ENCODE measurements around the gene CNKSR2.
"Not testable (repeated sequence)": the region's sequence is repeated elsewhere in the genome, so short reads cannot be mapped to it uniquely, and the experiment has no call there.

CNKSR2 gene

DNA sequence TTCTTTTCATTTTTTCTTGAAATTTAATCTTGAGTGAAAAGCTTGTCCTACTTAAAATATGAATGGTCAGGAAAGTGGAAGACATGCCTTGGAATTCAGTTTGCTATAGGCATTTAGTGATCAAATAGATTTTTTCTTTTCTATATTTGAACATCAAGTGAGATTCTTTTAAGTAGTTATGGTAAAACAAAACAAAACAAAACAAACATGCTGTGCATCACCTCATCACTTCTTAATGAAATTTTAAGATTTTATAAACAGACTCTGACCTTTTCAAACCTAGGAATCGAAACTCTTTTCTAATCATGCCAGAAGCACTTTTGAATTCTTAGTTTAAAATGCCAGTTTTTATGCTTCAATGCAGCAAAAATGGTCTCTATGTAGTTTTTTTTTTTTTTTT, 62.8 kb downstream of the CNKSR2 start:
- no peaks in the 10 kb centered on the region for H3K36me3 ChIP-seq (ENCODE audit: control insufficient read depth in 1 of 2, insufficient read depth in 2 of 2, low read length in 2 of 2)
- H3K4me3 ChIP-seq (ENCODE audit: low read depth in 1 of 2, low read length in 2 of 2) = no peak overlapping the region
- no peaks in the 10 kb centered on the region for H3K27me3 ChIP-seq (ENCODE audit: control insufficient read depth in 1 of 2, insufficient read depth in 2 of 2, low read length in 2 of 2)
- no peak overlapping the region for H3K27ac ChIP-seq (ENCODE audit: low read depth, low read length)
- no peaks in the 10 kb centered on the region for H3K4me1 ChIP-seq (ENCODE audit: control insufficient read depth in 1 of 2, insufficient read depth in 2 of 2, low read length in 2 of 2)
- H3K9ac ChIP-seq (ENCODE audit: low read depth in 1 of 2, low read length in 2 of 2) = no peak overlapping the region
- H3K9me3 ChIP-seq (ENCODE audit: control insufficient read depth in 1 of 2, low read length in 2 of 2) = no peaks in the 10 kb centered on the region

DNA sequence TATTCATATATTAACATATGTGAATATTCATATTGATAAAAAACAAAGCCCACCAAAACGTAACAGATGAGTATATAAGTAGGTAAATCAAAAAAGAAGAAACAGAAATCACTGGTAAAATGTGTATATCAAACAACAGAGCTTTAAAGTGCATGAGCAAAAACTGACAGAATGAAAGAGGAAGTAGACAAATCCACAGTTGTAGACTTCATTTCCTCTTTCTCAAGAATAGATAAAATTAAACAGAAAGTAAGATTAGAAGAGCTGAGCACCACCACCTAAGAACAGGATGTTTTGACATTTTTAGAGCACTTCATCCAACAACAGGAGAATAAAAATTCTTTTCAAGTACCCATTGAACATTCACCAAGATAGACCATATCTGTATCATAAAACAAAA, 64.6 kb downstream of the CNKSR2 start:
- Histone ChIP-seq H3K4me3 (ENCODE audit: low read depth in 1 of 2, low read length in 2 of 2) (no peak overlapping the region), H3K27ac (ENCODE audit: low read depth, low read length) (no peak overlapping the region), H3K9ac (ENCODE audit: low read depth in 1 of 2, low read length in 2 of 2) (no peak overlapping the region), H3K36me3 (ENCODE audit: control insufficient read depth in 1 of 2, insufficient read depth in 2 of 2, low read length in 2 of 2) (no peaks in the 10 kb centered on the region), H3K27me3 (ENCODE audit: control insufficient read depth in 1 of 2, insufficient read depth in 2 of 2, low read length in 2 of 2) (no peaks in the 10 kb centered on the region), H3K9me3 (ENCODE audit: control insufficient read depth in 1 of 2, low read length in 2 of 2) (no peaks in the 10 kb centered on the region), H3K4me1 (ENCODE audit: control insufficient read depth in 1 of 2, insufficient read depth in 2 of 2, low read length in 2 of 2) (no peaks in the 10 kb centered on the region)

DNA sequence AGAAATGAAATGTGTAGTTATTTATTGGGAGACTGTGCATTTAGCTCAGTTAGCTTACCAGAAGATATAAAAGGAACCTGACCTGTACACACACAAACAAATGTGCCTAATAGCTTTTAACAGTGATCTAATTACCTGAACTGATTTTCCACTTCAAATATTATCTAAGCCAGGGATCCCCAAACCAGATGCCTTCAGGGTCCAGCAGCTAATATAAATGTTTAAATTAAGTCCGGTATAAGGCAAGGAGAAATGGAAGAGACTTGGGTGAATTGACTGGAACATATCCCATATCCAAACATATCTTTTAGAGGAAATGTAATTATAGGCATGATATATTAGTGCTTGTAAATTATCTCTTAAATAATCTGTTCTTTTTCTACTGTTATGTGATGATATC, 66.7 kb downstream of the CNKSR2 start:
- no peaks in the 10 kb centered on the region for H3K9me3 ChIP-seq (ENCODE audit: control insufficient read depth in 1 of 2, low read length in 2 of 2)
- H3K4me3 ChIP-seq (ENCODE audit: low read depth in 1 of 2, low read length in 2 of 2) = no peak overlapping the region

DNA sequence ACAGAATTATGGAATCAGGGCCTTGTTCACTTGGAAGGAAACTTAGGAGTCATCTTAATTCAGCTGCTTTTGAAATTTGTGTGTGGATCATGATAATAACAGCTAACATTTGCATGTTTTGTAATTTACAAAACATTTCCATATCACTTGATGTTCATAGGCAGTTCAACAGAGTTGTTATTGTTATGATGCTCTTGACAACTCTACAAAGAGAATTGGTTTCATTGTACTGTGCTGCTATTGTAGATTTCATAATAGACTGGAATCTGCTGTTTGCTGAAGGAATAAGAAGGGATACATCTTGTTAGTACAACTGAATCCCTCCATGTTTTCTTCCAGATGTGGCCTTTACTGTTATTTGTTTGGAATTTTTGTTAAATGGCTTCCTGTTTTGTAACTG, 83.5 kb downstream of the CNKSR2 start:
- no peaks in the 10 kb centered on the region for H3K4me1 ChIP-seq (ENCODE audit: control insufficient read depth in 1 of 2, insufficient read depth in 2 of 2, low read length in 2 of 2)
- no peaks in the 10 kb centered on the region for H3K9me3 ChIP-seq (ENCODE audit: control insufficient read depth in 1 of 2, low read length in 2 of 2)
- H3K36me3 ChIP-seq (ENCODE audit: control insufficient read depth in 1 of 2, insufficient read depth in 2 of 2, low read length in 2 of 2) = no peaks in the 10 kb centered on the region
- no peak overlapping the region for H3K27ac ChIP-seq (ENCODE audit: low read depth, low read length)
- H3K9ac ChIP-seq (ENCODE audit: low read depth in 1 of 2, low read length in 2 of 2) = no peak overlapping the region
- no peaks in the 10 kb centered on the region for H3K27me3 ChIP-seq (ENCODE audit: control insufficient read depth in 1 of 2, insufficient read depth in 2 of 2, low read length in 2 of 2)
- no peak overlapping the region for H3K4me3 ChIP-seq (ENCODE audit: low read depth in 1 of 2, low read length in 2 of 2)

More for the DNA sequence above, 66.7 kb downstream of the CNKSR2 start:
- H3K36me3 ChIP-seq (ENCODE audit: control insufficient read depth in 1 of 2, insufficient read depth in 2 of 2, low read length in 2 of 2) = no peaks in the 10 kb centered on the region
- no peak overlapping the region for H3K9ac ChIP-seq (ENCODE audit: low read depth in 1 of 2, low read length in 2 of 2)
- H3K27ac ChIP-seq (ENCODE audit: low read depth, low read length) = no peak overlapping the region
- no peaks in the 10 kb centered on the region for H3K27me3 ChIP-seq (ENCODE audit: control insufficient read depth in 1 of 2, insufficient read depth in 2 of 2, low read length in 2 of 2)
- H3K4me1 ChIP-seq (ENCODE audit: control insufficient read depth in 1 of 2, insufficient read depth in 2 of 2, low read length in 2 of 2) = no peaks in the 10 kb centered on the region

DNA sequence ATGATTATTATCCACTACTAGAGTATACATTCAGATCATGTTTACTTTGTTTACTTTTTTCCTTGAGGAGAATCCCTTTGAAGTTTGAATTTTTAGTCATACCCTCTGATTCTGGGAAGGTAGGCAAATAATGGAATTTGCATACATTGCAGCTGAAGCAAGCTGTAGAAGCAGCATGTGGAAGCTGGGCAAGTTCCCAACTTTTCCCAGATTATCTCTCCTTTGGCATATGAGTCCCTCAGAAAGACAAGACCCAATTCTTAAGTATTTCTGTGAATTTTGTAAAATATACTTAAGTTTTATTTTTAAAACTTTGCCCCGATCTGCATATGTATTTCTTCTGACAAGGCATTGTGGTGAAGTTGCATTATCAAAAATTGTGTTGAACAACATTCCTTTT, 94.9 kb downstream of the CNKSR2 start:
- H3K36me3 ChIP-seq (ENCODE audit: control insufficient read depth in 1 of 2, insufficient read depth in 2 of 2, low read length in 2 of 2) = no peaks in the 10 kb centered on the region
- H3K27ac ChIP-seq (ENCODE audit: low read depth, low read length) = no peak overlapping the region
- H3K4me3 ChIP-seq (ENCODE audit: low read depth in 1 of 2, low read length in 2 of 2) = no peak overlapping the region
- H3K4me1 ChIP-seq (ENCODE audit: control insufficient read depth in 1 of 2, insufficient read depth in 2 of 2, low read length in 2 of 2) = no peaks in the 10 kb centered on the region
- H3K27me3 ChIP-seq (ENCODE audit: control insufficient read depth in 1 of 2, insufficient read depth in 2 of 2, low read length in 2 of 2) = no peaks in the 10 kb centered on the region
- no peaks in the 10 kb centered on the region for H3K9me3 ChIP-seq (ENCODE audit: control insufficient read depth in 1 of 2, low read length in 2 of 2)
- no peak overlapping the region for H3K9ac ChIP-seq (ENCODE audit: low read depth in 1 of 2, low read length in 2 of 2)

DNA sequence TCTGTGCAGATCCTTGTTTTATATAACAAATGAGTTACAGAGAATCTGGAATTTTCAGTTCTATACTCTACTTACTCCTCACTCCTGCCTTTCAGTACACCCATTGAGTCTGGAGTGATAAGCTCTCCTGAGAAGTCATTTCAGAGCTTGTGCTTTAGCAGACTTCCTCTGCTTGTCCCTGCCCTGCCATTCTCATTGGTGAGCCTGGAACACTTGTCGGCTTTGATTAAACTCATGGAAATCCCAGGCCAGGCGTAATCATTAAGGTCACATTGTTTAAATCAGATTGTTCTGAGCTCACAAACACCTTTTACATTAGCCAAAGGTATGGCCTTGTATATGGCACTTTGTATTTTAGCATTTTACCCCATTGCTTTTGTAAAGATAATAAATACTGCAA, 102.7 kb downstream of the CNKSR2 start:
- Histone ChIP-seq H3K36me3 (ENCODE audit: control insufficient read depth in 1 of 2, insufficient read depth in 2 of 2, low read length in 2 of 2) (no peaks in the 10 kb centered on the region), H3K9ac (ENCODE audit: low read depth in 1 of 2, low read length in 2 of 2) (no peak overlapping the region), H3K4me1 (ENCODE audit: control insufficient read depth in 1 of 2, insufficient read depth in 2 of 2, low read length in 2 of 2) (no peaks in the 10 kb centered on the region), H3K27me3 (ENCODE audit: control insufficient read depth in 1 of 2, insufficient read depth in 2 of 2, low read length in 2 of 2) (no peaks in the 10 kb centered on the region), H3K27ac (ENCODE audit: low read depth, low read length) (no peak overlapping the region), H3K4me3 (ENCODE audit: low read depth in 1 of 2, low read length in 2 of 2) (no peak overlapping the region), H3K9me3 (ENCODE audit: control insufficient read depth in 1 of 2, low read length in 2 of 2) (no peaks in the 10 kb centered on the region)

DNA sequence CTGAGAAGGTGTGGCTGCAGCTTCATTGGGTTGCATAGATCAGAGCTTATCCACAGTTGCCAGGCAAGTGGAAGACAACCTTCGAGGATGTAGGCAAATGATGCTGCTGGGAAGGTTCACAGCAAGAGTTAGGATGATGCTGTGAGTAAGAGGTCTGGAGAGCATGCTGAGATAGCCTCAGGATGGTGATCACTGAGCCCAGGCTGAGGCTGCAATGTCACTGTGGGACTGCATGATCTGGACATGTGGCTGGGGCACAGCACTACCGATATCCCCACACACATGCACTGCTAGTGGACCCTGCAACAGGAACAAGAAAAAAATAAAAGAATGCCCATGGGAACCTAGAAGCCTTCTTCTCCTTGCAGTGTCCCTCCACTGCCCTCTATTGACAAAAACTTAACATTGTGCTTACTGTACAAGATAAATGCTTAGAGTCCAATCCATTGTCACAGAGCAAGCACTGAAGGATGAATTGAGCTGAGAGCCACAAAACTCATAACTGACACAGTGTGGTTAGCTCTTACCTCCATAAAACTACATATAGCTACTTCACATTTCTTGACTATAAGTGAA, 105.6 kb downstream of the CNKSR2 start:
- no peak overlapping the region for H3K4me3 ChIP-seq (ENCODE audit: low read depth in 1 of 2, low read length in 2 of 2)
- no peak overlapping the region for H3K27ac ChIP-seq (ENCODE audit: low read depth, low read length)
- no peak overlapping the region for H3K9ac ChIP-seq (ENCODE audit: low read depth in 1 of 2, low read length in 2 of 2)
- H3K9me3 ChIP-seq (ENCODE audit: control insufficient read depth in 1 of 2, low read length in 2 of 2) = no peaks in the 10 kb centered on the region
- no peaks in the 10 kb centered on the region for H3K27me3 ChIP-seq (ENCODE audit: control insufficient read depth in 1 of 2, insufficient read depth in 2 of 2, low read length in 2 of 2)
- no peaks in the 10 kb centered on the region for H3K4me1 ChIP-seq (ENCODE audit: control insufficient read depth in 1 of 2, insufficient read depth in 2 of 2, low read length in 2 of 2)
- no peaks in the 10 kb centered on the region for H3K36me3 ChIP-seq (ENCODE audit: control insufficient read depth in 1 of 2, insufficient read depth in 2 of 2, low read length in 2 of 2)

DNA sequence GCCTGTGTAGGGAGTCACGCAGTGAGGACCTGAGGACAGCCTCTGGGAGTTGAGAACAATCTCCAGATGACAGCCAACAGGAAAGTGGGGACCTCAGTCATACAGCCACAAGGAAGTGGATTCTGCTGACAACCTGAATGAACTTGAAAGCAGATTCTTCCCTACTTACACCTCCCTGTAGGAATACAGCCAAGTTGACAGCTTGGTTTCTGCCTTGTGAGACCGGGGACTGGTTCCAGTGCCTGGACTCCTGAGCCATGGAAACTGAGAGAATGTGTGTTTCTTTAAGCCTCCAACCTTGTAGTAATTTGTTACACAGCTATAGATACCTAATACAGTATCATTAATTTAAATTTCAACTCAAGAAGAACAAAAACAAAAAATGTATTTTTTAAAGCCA, 107.5 kb downstream of the CNKSR2 start:
- Histone ChIP-seq H3K4me3 (ENCODE audit: low read depth in 1 of 2, low read length in 2 of 2) (no peak overlapping the region), H3K27me3 (ENCODE audit: control insufficient read depth in 1 of 2, insufficient read depth in 2 of 2, low read length in 2 of 2) (no peaks in the 10 kb centered on the region), H3K9ac (ENCODE audit: low read depth in 1 of 2, low read length in 2 of 2) (no peak overlapping the region)

DNA sequence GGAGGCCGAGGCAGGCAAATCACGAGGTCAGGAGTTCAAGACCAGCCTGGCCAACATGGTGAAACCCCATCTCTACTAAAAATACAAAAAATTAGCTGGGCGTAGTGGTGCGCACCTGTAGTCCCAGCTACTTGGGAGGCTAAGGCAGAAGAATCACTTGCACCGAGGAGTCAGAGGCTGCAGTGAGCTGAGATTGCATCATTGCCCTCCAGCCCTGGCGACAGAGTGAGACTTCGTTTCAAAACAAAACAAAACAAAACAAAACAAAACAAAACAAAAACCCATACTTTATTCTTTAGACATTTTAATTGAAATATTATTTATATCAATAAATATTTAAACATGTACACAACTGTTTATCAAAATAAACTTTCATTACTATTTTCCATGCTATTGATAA, 109.8 kb downstream of the CNKSR2 start:
- not testable (repeated sequence) for H3K4me1 ChIP-seq (ENCODE audit: control insufficient read depth in 1 of 2, insufficient read depth in 2 of 2, low read length in 2 of 2); H3K9me3 ChIP-seq (ENCODE audit: control insufficient read depth in 1 of 2, low read length in 2 of 2); H3K9ac ChIP-seq (ENCODE audit: low read depth in 1 of 2, low read length in 2 of 2); H3K4me3 ChIP-seq (ENCODE audit: low read depth in 1 of 2, low read length in 2 of 2); H3K27me3 ChIP-seq (ENCODE audit: control insufficient read depth in 1 of 2, insufficient read depth in 2 of 2, low read length in 2 of 2); H3K27ac ChIP-seq (ENCODE audit: low read depth, low read length); H3K36me3 ChIP-seq (ENCODE audit: control insufficient read depth in 1 of 2, insufficient read depth in 2 of 2, low read length in 2 of 2)

More for the DNA sequence above, 107.5 kb downstream of the CNKSR2 start:
- no peaks in the 10 kb centered on the region for H3K9me3 ChIP-seq (ENCODE audit: control insufficient read depth in 1 of 2, low read length in 2 of 2)
- no peak overlapping the region for H3K27ac ChIP-seq (ENCODE audit: low read depth, low read length)
- H3K4me1 ChIP-seq (ENCODE audit: control insufficient read depth in 1 of 2, insufficient read depth in 2 of 2, low read length in 2 of 2) = no peaks in the 10 kb centered on the region
- no peaks in the 10 kb centered on the region for H3K36me3 ChIP-seq (ENCODE audit: control insufficient read depth in 1 of 2, insufficient read depth in 2 of 2, low read length in 2 of 2)

DNA sequence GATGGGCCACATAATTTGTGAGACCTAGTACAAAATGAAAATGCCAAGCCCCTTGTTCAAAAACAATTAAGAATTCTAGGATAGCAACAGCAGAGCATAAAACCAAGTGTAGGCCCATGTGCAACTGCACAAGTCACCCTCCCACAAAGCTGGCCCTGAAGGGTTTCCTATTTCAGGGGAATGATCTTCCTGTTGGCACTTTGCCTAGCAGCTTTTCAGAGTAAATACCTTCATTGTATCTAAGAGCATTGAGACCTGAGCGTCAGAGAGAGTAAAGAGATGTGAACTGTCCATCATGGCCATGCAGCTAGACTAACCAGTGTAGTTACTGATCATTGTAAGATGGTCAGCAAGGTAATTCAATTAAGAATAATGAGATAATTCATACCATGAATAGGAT, 113.6 kb downstream of the CNKSR2 start:
- no peak overlapping the region for H3K4me3 ChIP-seq (ENCODE audit: low read depth in 1 of 2, low read length in 2 of 2)
- no peaks in the 10 kb centered on the region for H3K36me3 ChIP-seq (ENCODE audit: control insufficient read depth in 1 of 2, insufficient read depth in 2 of 2, low read length in 2 of 2)
- no peak overlapping the region for H3K9ac ChIP-seq (ENCODE audit: low read depth in 1 of 2, low read length in 2 of 2)
- no peaks in the 10 kb centered on the region for H3K9me3 ChIP-seq (ENCODE audit: control insufficient read depth in 1 of 2, low read length in 2 of 2)
- H3K4me1 ChIP-seq (ENCODE audit: control insufficient read depth in 1 of 2, insufficient read depth in 2 of 2, low read length in 2 of 2) = no peaks in the 10 kb centered on the region
- no peak overlapping the region for H3K27ac ChIP-seq (ENCODE audit: low read depth, low read length)
- H3K27me3 ChIP-seq (ENCODE audit: control insufficient read depth in 1 of 2, insufficient read depth in 2 of 2, low read length in 2 of 2) = no peaks in the 10 kb centered on the region

DNA sequence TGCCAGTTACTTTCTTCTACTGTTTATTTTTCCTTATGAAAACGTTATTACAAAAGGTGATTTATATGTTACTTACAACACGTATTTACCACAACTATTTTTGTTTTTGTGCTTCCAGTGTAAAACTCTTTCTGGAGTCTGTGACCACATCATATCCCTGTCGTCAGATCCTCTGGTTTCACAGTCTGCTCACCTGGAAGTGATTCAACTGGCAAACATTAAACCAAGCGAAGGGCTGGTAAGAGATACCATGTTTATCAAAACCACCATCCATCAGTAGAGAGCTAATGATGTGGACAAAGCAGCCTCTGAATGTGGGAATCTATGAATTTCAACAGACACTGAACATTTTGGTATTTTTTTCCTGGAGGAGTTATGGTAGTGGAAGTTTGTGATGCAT, 116.1 kb downstream of the CNKSR2 start:
- Histone ChIP-seq H3K27ac (ENCODE audit: low read depth, low read length) (no peak overlapping the region), H3K4me3 (ENCODE audit: low read depth in 1 of 2, low read length in 2 of 2) (no peak overlapping the region), H3K27me3 (ENCODE audit: control insufficient read depth in 1 of 2, insufficient read depth in 2 of 2, low read length in 2 of 2) (no peaks in the 10 kb centered on the region), H3K4me1 (ENCODE audit: control insufficient read depth in 1 of 2, insufficient read depth in 2 of 2, low read length in 2 of 2) (no peaks in the 10 kb centered on the region), H3K36me3 (ENCODE audit: control insufficient read depth in 1 of 2, insufficient read depth in 2 of 2, low read length in 2 of 2) (no peaks in the 10 kb centered on the region), H3K9ac (ENCODE audit: low read depth in 1 of 2, low read length in 2 of 2) (no peak overlapping the region), H3K9me3 (ENCODE audit: control insufficient read depth in 1 of 2, low read length in 2 of 2) (no peaks in the 10 kb centered on the region)
